Stimulated activated CD8-positive, alpha-beta memory T cell treated with anti-CD3 and anti-CD28 coated beads, Interleukin-12 subunit alpha, Interleukin-12 subunit beta, amount 100 ng/mL, for 24 hours (primary cell): ENCODE results near the gene CLSTN3.
"Not testable (repeated sequence)": the region's sequence is repeated elsewhere in the genome, so short reads cannot be mapped to it uniquely, and the experiment has no call there.

Source experiments
- DNase-seq: peaks from one replicate; pipeline ENCODE4 v3.0.0-alpha.2; 2020; ENCODE audit errors: extremely low read depth

CLSTN3 gene

GRCh38 chr12:7103837-7104584 lies 26.2 kb upstream of the CLSTN3 start:
- DNase-seq, result no peak

GRCh38 chr12:7106082-7106481 lies 24.1 kb upstream of the CLSTN3 start:
- DNase-seq, result no peak

GRCh38 chr12:7107181-7107580 lies 23.0 kb upstream of the CLSTN3 start:
- not testable (repeated sequence) for DNase-seq

GRCh38 chr12:7107636-7108002 lies 22.6 kb upstream of the CLSTN3 start:
- no peak for DNase-seq

GRCh38 chr12:7108003-7108795 lies 22.0 kb upstream of the CLSTN3 start:
- peak; percentile 41 for DNase-seq

GRCh38 chr12:7108796-7109571 lies 21.2 kb upstream of the CLSTN3 start, which contains the start of gene C1RL:
C1RL (minus strand) TSS chr12:7109214; CDS start chr12:7109180, 34 bp downstream.
- DNase-seq, result peak; percentile 49

- DNase-seq, result no peak
Observed at GRCh38 chr12:7109572-7109920, 20.6 kb upstream of the CLSTN3 start.

- DNase-seq, result no peak
Observed at GRCh38 chr12:7110661-7111060, 19.5 kb upstream of the CLSTN3 start.

GRCh38 chr12:7112041-7112440 lies 18.1 kb upstream of the CLSTN3 start:
- DNase-seq, result no peak

- no peak for DNase-seq
Observed at GRCh38 chr12:7113389-7113871, 16.7 kb upstream of the CLSTN3 start.

- DNase-seq, result no peak
Observed at GRCh38 chr12:7114008-7114407, 16.2 kb upstream of the CLSTN3 start.

GRCh38 chr12:7114851-7115250 lies 15.3 kb upstream of the CLSTN3 start:
- no peak for DNase-seq

- DNase-seq, result no peak
Observed at GRCh38 chr12:7116196-7116595, 14.0 kb upstream of the CLSTN3 start.

GRCh38 chr12:7116916-7117315 lies 13.3 kb upstream of the CLSTN3 start:
- no peak for DNase-seq

- DNase-seq, result no peak
Observed at GRCh38 chr12:7117670-7118069, 12.5 kb upstream of the CLSTN3 start.

- no peak for DNase-seq
Observed at GRCh38 chr12:7118881-7119280, 11.3 kb upstream of the CLSTN3 start.

GRCh38 chr12:7120166-7120565 lies 10.0 kb upstream of the CLSTN3 start:
- no peak for DNase-seq

GRCh38 chr12:7121324-7121723 lies 8.8 kb upstream of the CLSTN3 start:
- no peak for DNase-seq

- DNase-seq, result no peak
Observed at GRCh38 chr12:7122811-7123769, 7.1 kb upstream of the CLSTN3 start.

GRCh38 chr12:7123806-7124522 lies 6.2 kb upstream of the CLSTN3 start:
- DNase-seq, result no peak
